Kidney epithelial cell (primary cell): ENCODE data around the gene RIPK4. TPM values are rescaled to one million over a fixed set of nuclear protein-coding genes. Genes with fewer than 3 reads are reported as not detected.

ENCODE experiments used
- DNase-seq: peaks from one replicate; pipeline ENCODE4 v3.0.0-alpha.2; 2010; ENCODE audit warnings: low read depth
- H3K27me3 ChIP-seq: 2 replicates; pipeline ENCODE4 v1.6.0; 2011; ENCODE audit warnings: low read length; ENCODE audit not compliant: control insufficient read depth, insufficient read depth
- H3K36me3 ChIP-seq: 2 replicates; pipeline ENCODE4 v1.5.1; 2011; ENCODE audit warnings: low read length; ENCODE audit not compliant: control insufficient read depth, insufficient read depth
- H3K4me3 ChIP-seq: 2 replicates; pipeline ENCODE4 v1.5.1; 2011; ENCODE audit warnings: low read depth, mild to moderate bottlenecking, control low read depth, low read length
- CTCF ChIP-seq: IDR thresholded peaks from 2 replicates; pipeline ENCODE4 v1.5.1; 2011; ENCODE audit warnings: mild to moderate bottlenecking, moderate library complexity, low read length, control low read depth, inconsistent platforms; ENCODE audit not compliant: insufficient read depth, poor library complexity, severe bottlenecking
- total RNA-seq: library from RNA; depleted of rRNA; stranded (reverse); fragments of >200 nt; gene quantifications from 2 replicates; pipeline ENCODE4 v1.2.3, GENCODE V29; 2015

RIPK4 gene
- total RNA-seq, 1 donor from 2014 or later = 17.6 TPM

- Histone ChIP-seq H3K27me3 (no peaks in the 10 kb centered on the region), H3K36me3 (no peaks in the 10 kb centered on the region), H3K4me3 (no peak overlapping the region)
- no peak for DNase-seq
- TF ChIP-seq CTCF = no peak
These were observed 33.8 kb upstream of the RIPK4 start for GRCh38 chr21:41800425-41801320.

- no peak for TF ChIP-seq CTCF
- no peak for DNase-seq
- Histone ChIP-seq H3K36me3 (no peaks in the 10 kb centered on the region), H3K27me3 (no peaks in the 10 kb centered on the region), H3K4me3 (no peak overlapping the region)
These were observed 32.9 kb upstream of the RIPK4 start for GRCh38 chr21:41799763-41800162.

GRCh38 chr21:41798326-41798725, 31.5 kb upstream of the RIPK4 start:
- H3K27me3 ChIP-seq = no peaks in the 10 kb centered on the region
- no peak for TF ChIP-seq CTCF
- H3K4me3 ChIP-seq = no peak overlapping the region
- no peak for DNase-seq
- H3K36me3 ChIP-seq = no peaks in the 10 kb centered on the region

- H3K27me3 ChIP-seq = no peaks in the 10 kb centered on the region
- H3K4me3 ChIP-seq = no peak overlapping the region
- H3K36me3 ChIP-seq = no peaks in the 10 kb centered on the region
- DNase-seq = no peak
- TF ChIP-seq CTCF = no peak
These were observed 29.7 kb upstream of the RIPK4 start for GRCh38 chr21:41796476-41797080.

- no peak for TF ChIP-seq CTCF
- DNase-seq = no peak
- Histone ChIP-seq H3K27me3 (no peaks in the 10 kb centered on the region), H3K36me3 (no peaks in the 10 kb centered on the region), H3K4me3 (no peak overlapping the region)
These were observed 28.9 kb upstream of the RIPK4 start for GRCh38 chr21:41795726-41796125.
